SJCRH30 (cell line): ENCODE results near the gene SCAANT1. TPM values are rescaled to one million over a fixed set of nuclear protein-coding genes. Genes with fewer than 3 reads are reported as not detected.
A peak's percentile ranks its signal among the peaks of the same experiment; 100 is the strongest.

Experiments
- DNase-seq, 2 experiments: peaks; one replicate each; pipeline ENCODE4 v3.0.0-alpha.2; 2015 to 2020
- H3K27ac ChIP-seq: fragments of 250-450 bp; sonication (Bioruptor Pico); 2 replicates; pipeline ENCODE4 v1.5.1; 2020; ENCODE audit warnings: mild to moderate bottlenecking, moderate library complexity
- H3K27me3 ChIP-seq: fragments of 250-450 bp; sonication (Bioruptor Pico); 2 replicates; pipeline ENCODE4 v1.5.1; 2020; ENCODE audit warnings: mild to moderate bottlenecking, moderate library complexity
- H3K36me3 ChIP-seq: fragments of 250-450 bp; sonication (Bioruptor Pico); 2 replicates; pipeline ENCODE4 v1.5.1; 2020; ENCODE audit warnings: mild to moderate bottlenecking, moderate library complexity
- H3K4me1 ChIP-seq: fragments of 250-450 bp; sonication (Bioruptor Pico); 2 replicates; pipeline ENCODE4 v1.5.1; 2020; ENCODE audit warnings: mild to moderate bottlenecking, moderate library complexity
- H3K4me3 ChIP-seq: fragments of 250-450 bp; sonication (Bioruptor Pico); 2 replicates; pipeline ENCODE4 v1.5.1; 2020; ENCODE audit warnings: mild to moderate bottlenecking, moderate library complexity
- H3K9me3 ChIP-seq: fragments of 250-450 bp; sonication (Bioruptor Pico); replicated peaks from 2 replicates; pipeline ENCODE4 v1.5.1; 2020; ENCODE audit warnings: mild to moderate bottlenecking, moderate library complexity
- total RNA-seq: library from RNA; depleted of rRNA; stranded (reverse); fragments of >200 nt; shearing (Covaris generic); gene quantifications from 2 replicates; pipeline ENCODE4 v1.2.3, GENCODE V29; 2014

Gene SCAANT1
- total RNA-seq, 1 experiment from 2014 or later: not detected

- peaks cover 13% of the 10 kb centered on the region for H3K36me3 ChIP-seq
- H3K9me3 ChIP-seq: no peaks in the 10 kb centered on the region
- no peaks in the 10 kb centered on the region for H3K4me1 ChIP-seq
- H3K27ac ChIP-seq: no peak overlapping the region
- DNase-seq: no peak
- no peak overlapping the region for H3K4me3 ChIP-seq
- H3K27me3 ChIP-seq: no peaks in the 10 kb centered on the region
Observed at GRCh38 chr3:63921741-63922482, 9.7 kb upstream of the SCAANT1 start.

- no peak for DNase-seq
- Histone ChIP-seq H3K27ac (no peak overlapping the region), H3K4me3 (no peak overlapping the region), H3K9me3 (no peaks in the 10 kb centered on the region), H3K27me3 (no peaks in the 10 kb centered on the region), H3K4me1 (no peaks in the 10 kb centered on the region), H3K36me3 (peaks cover 11% of the 10 kb centered on the region; the same call in 1 of the 2 replicates)
Observed at GRCh38 chr3:63920001-63920400, 7.8 kb upstream of the SCAANT1 start.

- Histone ChIP-seq H3K4me3 (no peak overlapping the region), H3K9me3 (no peaks in the 10 kb centered on the region), H3K27ac (no peak overlapping the region), H3K27me3 (no peaks in the 10 kb centered on the region), H3K4me1 (no peaks in the 10 kb centered on the region), H3K36me3 (peaks cover 11% of the 10 kb centered on the region; the same call in 1 of the 2 replicates)
- no peak for DNase-seq
Observed at GRCh38 chr3:63918321-63918720, 6.1 kb upstream of the SCAANT1 start.

- no peak for DNase-seq
- Histone ChIP-seq H3K36me3 (peaks cover 5% of the 10 kb centered on the region; the same call in 1 of the 2 replicates), H3K27ac (no peak overlapping the region), H3K4me3 (no peak overlapping the region), H3K4me1 (no peaks in the 10 kb centered on the region), H3K9me3 (no peaks in the 10 kb centered on the region), H3K27me3 (no peaks in the 10 kb centered on the region)
Observed at GRCh38 chr3:63914312-63914711, 2.1 kb upstream of the SCAANT1 start.

GRCh38 chr3:63912768-63913588 is 795 bp upstream of the SCAANT1 start:
- Histone ChIP-seq H3K9me3 (no peaks in the 10 kb centered on the region), H3K36me3 (peaks cover 5% of the 10 kb centered on the region; the same call in 1 of the 2 replicates), H3K4me1 (no peaks in the 10 kb centered on the region), H3K4me3 (peak overlapping the region; percentile 78), H3K27me3 (no peaks in the 10 kb centered on the region), H3K27ac (no peak overlapping the region)
- peak; percentile 22 to 29 for DNase-seq

- H3K36me3 ChIP-seq: no peaks in the 10 kb centered on the region
- H3K27me3 ChIP-seq: no peaks in the 10 kb centered on the region
- no peaks in the 10 kb centered on the region for H3K4me1 ChIP-seq
- no peaks in the 10 kb centered on the region for H3K9me3 ChIP-seq
- DNase-seq: no peak
- peak overlapping the region; percentile 65; the same call in 1 of the 2 replicates for H3K27ac ChIP-seq
- H3K4me3 ChIP-seq: peak overlapping the region; percentile 78
Observed at GRCh38 chr3:63911509-63911872, 692 bp downstream of the SCAANT1 start.

- no peak for DNase-seq
- H3K27ac ChIP-seq: no peak overlapping the region; the same call in 1 of the 2 replicates
Observed at GRCh38 chr3:63910891-63911290, 1.3 kb downstream of the SCAANT1 start.

GRCh38 chr3:63910001-63910400 is 2.2 kb downstream of the SCAANT1 start:
- DNase-seq: no peak
- Histone ChIP-seq H3K4me1 (no peaks in the 10 kb centered on the region), H3K27me3 (no peaks in the 10 kb centered on the region), H3K27ac (no peak overlapping the region), H3K9me3 (no peaks in the 10 kb centered on the region), H3K36me3 (no peaks in the 10 kb centered on the region), H3K4me3 (no peak overlapping the region)

More at GRCh38 chr3:63910891-63911290, 1.3 kb downstream of the SCAANT1 start:
- no peaks in the 10 kb centered on the region for H3K36me3 ChIP-seq
- no peaks in the 10 kb centered on the region for H3K27me3 ChIP-seq
- H3K4me1 ChIP-seq: no peaks in the 10 kb centered on the region
- H3K9me3 ChIP-seq: no peaks in the 10 kb centered on the region
- H3K4me3 ChIP-seq: peak overlapping the region; percentile 78

- Histone ChIP-seq H3K36me3 (no peaks in the 10 kb centered on the region), H3K27ac (no peak overlapping the region)
- no peak for DNase-seq
Observed at GRCh38 chr3:63909431-63909830, 2.8 kb downstream of the SCAANT1 start.

GRCh38 chr3:63908776-63909175 is 3.4 kb downstream of the SCAANT1 start:
- Histone ChIP-seq H3K27me3 (no peaks in the 10 kb centered on the region), H3K4me3 (no peak overlapping the region), H3K4me1 (no peaks in the 10 kb centered on the region), H3K36me3 (no peaks in the 10 kb centered on the region), H3K27ac (no peak overlapping the region), H3K9me3 (no peaks in the 10 kb centered on the region)
- no peak for DNase-seq

More at GRCh38 chr3:63909431-63909830, 2.8 kb downstream of the SCAANT1 start:
- no peak overlapping the region for H3K4me3 ChIP-seq
- no peaks in the 10 kb centered on the region for H3K9me3 ChIP-seq
- no peaks in the 10 kb centered on the region for H3K27me3 ChIP-seq
- H3K4me1 ChIP-seq: no peaks in the 10 kb centered on the region

GRCh38 chr3:63908081-63908736 is 4.0 kb downstream of the SCAANT1 start:
- no peaks in the 10 kb centered on the region for H3K9me3 ChIP-seq
- no peaks in the 10 kb centered on the region for H3K4me1 ChIP-seq
- no peaks in the 10 kb centered on the region for H3K27me3 ChIP-seq
- no peaks in the 10 kb centered on the region for H3K36me3 ChIP-seq
- DNase-seq: no peak
- H3K4me3 ChIP-seq: no peak overlapping the region
- no peak overlapping the region for H3K27ac ChIP-seq

GRCh38 chr3:63905731-63906620 is 6.2 kb downstream of the SCAANT1 start:
- H3K4me3 ChIP-seq: no peak overlapping the region
- no peaks in the 10 kb centered on the region for H3K4me1 ChIP-seq
- no peaks in the 10 kb centered on the region for H3K27me3 ChIP-seq
- H3K36me3 ChIP-seq: no peaks in the 10 kb centered on the region
- H3K9me3 ChIP-seq: no peaks in the 10 kb centered on the region
- H3K27ac ChIP-seq: no peak overlapping the region
- DNase-seq: no peak

GRCh38 chr3:63900459-63900858 is 11.7 kb downstream of the SCAANT1 start:
- H3K27ac ChIP-seq: no peak overlapping the region
- H3K4me1 ChIP-seq: no peaks in the 10 kb centered on the region
- DNase-seq: peak in 1 of 2 experiments; percentile 13
- no peaks in the 10 kb centered on the region for H3K27me3 ChIP-seq
- 0 out of 2 replicates have a peak, but pooled peaks cover 3% of the 10 kb centered on the region for H3K36me3 ChIP-seq
- no peaks in the 10 kb centered on the region for H3K9me3 ChIP-seq
- H3K4me3 ChIP-seq: no peak overlapping the region

- H3K4me1 ChIP-seq: no peaks in the 10 kb centered on the region
- no peaks in the 10 kb centered on the region for H3K9me3 ChIP-seq
- H3K36me3 ChIP-seq: 0 out of 2 replicates have a peak, but pooled peaks cover 3% of the 10 kb centered on the region
- no peak overlapping the region for H3K4me3 ChIP-seq
- no peak for DNase-seq
- H3K27me3 ChIP-seq: no peaks in the 10 kb centered on the region
- no peak overlapping the region for H3K27ac ChIP-seq
Observed at GRCh38 chr3:63900010-63900409, 12.2 kb downstream of the SCAANT1 start.
